A549 (cell line): ENCODE data around the gene NOS1.

Experiments
- CHD4 ChIP-seq: fragments of 200-600 bp; sonication (generic); IDR thresholded peaks from 2 replicates; pipeline ENCODE4 v1.6.1; 2016; ENCODE audit warnings: antibody characterized with exemption, mild to moderate bottlenecking, borderline replicate concordance
- E2F6 ChIP-seq: IDR thresholded peaks from 2 replicates; pipeline ENCODE4 v1.6.1; 2012; ENCODE audit warnings: low read depth, borderline replicate concordance
- MAX ChIP-seq: IDR thresholded peaks from 2 replicates; pipeline ENCODE4 v1.6.1; 2012
- POLR2A ChIP-seq: IDR thresholded peaks from 2 replicates; pipeline ENCODE4 v1.6.1; 2012; ENCODE audit warnings: mild to moderate bottlenecking, low read length

GRCh38 chr12:117409286-117409685 lies 47.9 kb upstream of the NOS1 start:
- TF ChIP-seq CHD4 (no peak), POLR2A (no peak), MAX (no peak), E2F6 (no peak)
